ENCODE results near the gene CCL2. TPM values are rescaled to one million over a fixed set of nuclear protein-coding genes. Genes with fewer than 3 reads are reported as not detected.

Gene CCL2
- total and polyA plus RNA-seq, 2 donors from 2014 or later, result 49.9 to 53.5 TPM

DNA sequence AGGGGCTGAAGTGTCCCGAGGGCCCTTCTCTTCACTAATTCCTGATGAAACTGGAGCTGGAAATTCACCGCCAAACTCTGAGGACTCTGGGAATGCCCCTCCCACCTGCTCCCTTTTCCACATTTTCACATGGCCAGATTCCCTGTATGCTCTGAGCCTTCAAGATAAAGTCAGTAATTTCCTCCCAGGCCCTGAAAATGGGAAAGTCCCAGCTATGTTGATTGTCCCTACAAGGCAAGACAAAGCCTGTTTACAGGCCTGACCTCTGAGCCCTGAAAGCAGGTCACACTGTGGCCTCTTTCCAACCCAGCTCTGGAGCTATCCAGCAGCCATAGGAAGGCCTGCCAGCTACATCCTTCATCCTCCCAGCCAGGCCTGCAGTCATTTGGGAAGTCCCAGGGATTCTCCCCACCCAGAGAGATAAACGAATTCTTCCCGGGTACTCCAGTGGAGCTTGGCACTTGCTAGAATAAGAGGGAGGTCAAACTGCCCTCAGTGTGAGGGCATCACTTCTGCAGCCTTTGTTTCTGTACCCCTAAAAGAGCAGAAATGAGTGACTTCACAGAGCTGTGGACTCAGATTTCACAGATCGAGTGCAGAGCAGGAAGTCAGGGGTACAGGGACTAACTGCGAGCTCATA lies 19.6 kb upstream of the CCL2 start:
- peaks cover 0 to under 1% (median 0%) of the 10 kb centered on the region in 3 donors for H3K9me3 ChIP-seq (ENCODE audit: control insufficient read depth in 2 of 3, insufficient read depth in 1 of 3, low read length in 3 of 3)
- intact Hi-C loops (cut with DNase I), result no loop called here
- peak overlapping the region in 1 of 3 donors; percentile 51 for H3K9ac ChIP-seq (ENCODE audit: low read length in 3 of 3)
- TF ChIP-seq, protein P1, sequence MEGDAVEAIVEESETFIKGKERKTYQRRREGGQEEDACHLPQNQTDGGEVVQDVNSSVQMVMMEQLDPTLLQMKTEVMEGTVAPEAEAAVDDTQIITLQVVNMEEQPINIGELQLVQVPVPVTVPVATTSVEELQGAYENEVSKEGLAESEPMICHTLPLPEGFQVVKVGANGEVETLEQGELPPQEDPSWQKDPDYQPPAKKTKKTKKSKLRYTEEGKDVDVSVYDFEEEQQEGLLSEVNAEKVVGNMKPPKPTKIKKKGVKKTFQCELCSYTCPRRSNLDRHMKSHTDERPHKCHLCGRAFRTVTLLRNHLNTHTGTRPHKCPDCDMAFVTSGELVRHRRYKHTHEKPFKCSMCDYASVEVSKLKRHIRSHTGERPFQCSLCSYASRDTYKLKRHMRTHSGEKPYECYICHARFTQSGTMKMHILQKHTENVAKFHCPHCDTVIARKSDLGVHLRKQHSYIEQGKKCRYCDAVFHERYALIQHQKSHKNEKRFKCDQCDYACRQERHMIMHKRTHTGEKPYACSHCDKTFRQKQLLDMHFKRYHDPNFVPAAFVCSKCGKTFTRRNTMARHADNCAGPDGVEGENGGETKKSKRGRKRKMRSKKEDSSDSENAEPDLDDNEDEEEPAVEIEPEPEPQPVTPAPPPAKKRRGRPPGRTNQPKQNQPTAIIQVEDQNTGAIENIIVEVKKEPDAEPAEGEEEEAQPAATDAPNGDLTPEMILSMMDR (IDR thresholded peaks at IDR 0.05; ENCODE audit: borderline replicate concordance, extremely low read depth, insufficient read depth), result no peak
- H3K27ac ChIP-seq (ENCODE audit: low read depth in 2 of 2, low read length in 2 of 2), result peak overlapping the region; percentile 67 to 76
- H3K27me3 ChIP-seq (ENCODE audit: control insufficient read depth, insufficient read depth, low read length), result no peaks in the 10 kb centered on the region
- no peak overlapping the region for H3K4me3 ChIP-seq (ENCODE audit: low read length in 3 of 3)
- DNase-seq (peak in 2 of 5 donors; percentile 10 to 61), FAIRE-seq (no peak)
- H3K36me3 ChIP-seq (ENCODE audit: control insufficient read depth in 2 of 3, insufficient read depth in 3 of 3, low read length in 3 of 3), result no peaks in the 10 kb centered on the region
- H3K4me1 ChIP-seq (ENCODE audit: control insufficient read depth in 2 of 3, insufficient read depth in 2 of 3, low read depth in 1 of 3, low read length in 3 of 3), result peaks cover 0 to 20% (median 13%) of the 10 kb centered on the region in 3 donors

DNA sequence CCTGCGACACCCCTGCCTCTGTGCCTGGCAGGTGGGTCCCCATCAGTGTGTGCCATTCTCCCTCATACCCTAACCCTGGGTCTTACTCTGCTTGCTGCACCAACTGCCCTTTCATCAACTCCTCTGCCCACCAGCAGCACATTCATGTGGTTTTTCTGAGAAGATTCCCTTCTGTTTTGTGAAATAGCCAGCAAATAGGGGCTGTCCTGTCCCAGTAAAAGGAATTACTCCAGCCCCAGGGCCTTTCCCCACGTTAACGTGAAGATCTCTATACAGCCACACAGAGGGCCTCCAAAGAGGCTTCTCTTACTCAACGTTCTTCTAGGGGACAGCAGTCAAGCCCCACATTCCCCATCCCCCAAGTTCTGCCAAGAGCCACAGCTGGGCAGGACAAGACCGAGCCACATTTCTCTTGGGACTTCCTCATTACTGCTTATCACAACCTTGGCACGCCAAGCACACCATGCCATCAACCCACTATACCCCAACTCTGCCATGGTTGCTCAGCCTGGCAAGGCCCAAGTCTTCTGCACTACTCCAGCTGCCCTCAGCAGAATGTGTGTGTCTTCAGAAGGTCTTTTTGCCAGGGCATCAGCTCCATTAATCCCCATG lies 18.7 kb upstream of the CCL2 start:
- no peaks in the 10 kb centered on the region for H3K27me3 ChIP-seq (ENCODE audit: control insufficient read depth, insufficient read depth, low read length)
- H3K9me3 ChIP-seq (ENCODE audit: control insufficient read depth in 2 of 3, insufficient read depth in 1 of 3, low read length in 3 of 3), result no peaks in the 10 kb centered on the region
- no peak for DNase-seq
- H3K4me3 ChIP-seq (ENCODE audit: low read length in 3 of 3), result no peak overlapping the region
- no peaks in the 10 kb centered on the region for H3K36me3 ChIP-seq (ENCODE audit: control insufficient read depth in 2 of 3, insufficient read depth in 3 of 3, low read length in 3 of 3)
- no peak overlapping the region for H3K9ac ChIP-seq (ENCODE audit: low read length in 3 of 3)
- peaks cover 0 to 21% (median 13%) of the 10 kb centered on the region in 3 donors for H3K4me1 ChIP-seq (ENCODE audit: control insufficient read depth in 2 of 3, insufficient read depth in 2 of 3, low read depth in 1 of 3, low read length in 3 of 3)
- intact Hi-C loops (cut with DNase I), result no loop called here
- TF ChIP-seq, protein P1 (IDR thresholded peaks at IDR 0.05; ENCODE audit: borderline replicate concordance, extremely low read depth, insufficient read depth), result no peak
- H3K27ac ChIP-seq (ENCODE audit: low read depth in 2 of 2, low read length in 2 of 2), result peak overlapping the region in 1 of 2 donors; percentile 44
- no peak for FAIRE-seq

DNA sequence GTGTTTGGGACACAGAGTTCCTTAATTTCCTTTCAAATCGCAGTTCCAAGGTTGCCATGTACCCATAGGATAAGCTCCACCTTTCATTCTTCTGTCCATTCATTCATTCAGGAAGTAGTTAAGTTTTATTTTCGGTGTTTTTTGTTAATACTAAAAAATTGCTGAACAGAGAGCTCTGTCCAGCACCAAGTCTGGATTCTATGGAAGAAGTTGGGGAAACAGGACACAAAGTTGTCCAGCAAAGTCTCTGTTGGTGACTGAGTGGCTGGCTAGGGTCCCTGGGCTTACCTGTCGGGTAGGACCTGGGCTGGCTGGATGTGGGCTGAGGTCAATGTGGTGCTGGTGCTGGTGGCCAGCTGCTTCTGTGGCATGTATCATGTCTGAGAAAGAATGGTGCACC lies 17.6 kb upstream of the CCL2 start:
- intact Hi-C loops (cut with DNase I), result no loop called here
- H3K4me3 ChIP-seq (ENCODE audit: low read length in 3 of 3), result no peak overlapping the region
- H3K36me3 ChIP-seq (ENCODE audit: control insufficient read depth in 2 of 3, insufficient read depth in 3 of 3, low read length in 3 of 3), result no peaks in the 10 kb centered on the region
- no peaks in the 10 kb centered on the region for H3K9me3 ChIP-seq (ENCODE audit: control insufficient read depth in 2 of 3, insufficient read depth in 1 of 3, low read length in 3 of 3)
- FAIRE-seq (no peak), DNase-seq (no peak)
- H3K27me3 ChIP-seq (ENCODE audit: control insufficient read depth, insufficient read depth, low read length), result no peaks in the 10 kb centered on the region
- TF ChIP-seq, protein P1 (IDR thresholded peaks at IDR 0.05; ENCODE audit: borderline replicate concordance, extremely low read depth, insufficient read depth), result no peak
- H3K27ac ChIP-seq (ENCODE audit: low read depth in 2 of 2, low read length in 2 of 2), result no peak overlapping the region
- H3K4me1 ChIP-seq (ENCODE audit: control insufficient read depth in 2 of 3, insufficient read depth in 2 of 3, low read depth in 1 of 3, low read length in 3 of 3), result peaks cover 0 to 21% (median 17%) of the 10 kb centered on the region in 3 donors
- no peak overlapping the region for H3K9ac ChIP-seq (ENCODE audit: low read length in 3 of 3)
